Fibroblast of skin of back (primary cell): ENCODE results near the gene ALK.

ENCODE experiments used
- DNase-seq: peaks from one replicate; pipeline ENCODE4 v3.0.0-alpha.2; 2013

ALK gene

DNA sequence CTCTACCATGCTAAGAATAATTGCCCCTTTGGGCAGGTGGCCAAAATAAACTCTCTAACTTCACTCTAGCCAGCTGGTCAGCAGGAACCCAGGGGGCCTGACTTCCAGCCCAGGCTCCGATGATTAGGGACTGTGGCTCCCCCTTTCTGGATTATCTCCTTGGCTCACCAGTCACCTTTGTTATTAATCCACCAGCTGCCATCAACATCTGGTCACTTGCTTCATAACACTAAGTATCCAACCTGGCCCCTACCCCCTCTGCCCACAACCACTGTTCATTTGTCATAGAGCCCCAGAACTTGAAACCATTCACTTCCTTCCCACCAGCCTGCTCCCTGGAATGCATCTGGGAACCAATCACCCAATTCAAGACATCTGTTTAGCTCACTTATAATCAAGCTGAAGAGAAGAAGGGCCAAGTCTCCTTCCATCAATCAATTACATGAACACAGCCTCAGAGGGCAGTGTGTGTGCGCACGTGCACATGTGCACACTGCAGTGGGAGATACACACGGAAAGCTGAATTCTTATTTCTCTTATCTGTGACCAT, 215.1 kb downstream of the ALK start:
- DNase-seq: no peak

DNA sequence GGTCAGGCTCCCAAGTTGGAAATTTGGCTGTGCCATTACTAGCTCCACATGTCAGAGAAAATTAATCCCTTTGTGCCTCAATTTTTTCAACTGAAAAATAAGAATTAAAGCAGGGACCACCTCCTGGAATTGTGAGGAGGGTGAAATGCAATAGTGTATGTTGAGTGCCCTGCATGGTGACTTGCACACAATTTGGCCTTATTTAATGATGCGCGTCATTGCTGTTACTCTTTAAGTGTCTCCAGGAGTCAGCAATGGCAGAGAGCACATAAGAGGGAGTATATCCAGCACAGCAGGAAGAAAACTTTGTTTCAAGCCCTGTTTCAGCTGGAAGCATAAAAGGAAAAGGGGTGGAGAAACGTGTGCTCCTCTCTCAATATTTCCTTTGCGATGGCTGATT, 215.8 kb downstream of the ALK start:
- no peak for DNase-seq

DNA sequence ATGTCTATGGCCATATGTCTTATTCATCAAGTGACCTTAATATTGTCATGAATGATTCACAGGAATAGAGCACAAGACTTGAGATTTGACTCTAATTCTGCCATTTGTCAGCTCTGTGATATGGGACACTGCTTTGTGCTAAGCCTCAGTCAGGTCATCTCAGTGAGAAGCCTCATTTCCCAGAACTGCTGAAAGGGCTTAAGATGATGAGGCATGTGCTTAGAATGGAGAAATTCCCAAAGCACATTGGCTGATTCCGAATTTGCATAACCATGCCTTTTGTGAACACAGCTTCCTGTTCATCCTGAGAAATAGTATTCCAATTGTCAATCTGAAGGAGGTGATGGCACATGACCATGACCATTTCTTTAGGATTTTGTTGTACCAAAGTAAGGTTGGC, 218.1 kb downstream of the ALK start:
- DNase-seq: no peak

DNA sequence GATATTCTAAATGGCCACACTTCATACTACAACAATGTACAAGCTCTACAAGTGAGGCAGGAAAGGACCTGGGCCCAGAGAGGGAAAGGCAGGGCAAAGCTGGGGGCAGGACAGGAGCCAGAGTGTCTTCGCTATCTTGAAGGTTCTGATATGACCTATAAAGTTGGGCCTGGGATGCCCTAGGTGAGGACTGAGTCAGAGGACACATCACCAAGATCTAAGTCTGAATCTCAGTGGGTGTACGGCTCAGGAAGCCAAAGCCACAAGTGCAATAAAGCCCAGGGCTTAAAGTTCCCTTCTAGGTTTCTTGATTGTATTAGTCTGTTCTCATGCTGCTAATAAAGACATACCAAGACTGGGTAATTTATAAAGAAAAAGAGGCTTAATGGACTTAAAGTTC, 219.1 kb downstream of the ALK start:
- DNase-seq: no peak

DNA sequence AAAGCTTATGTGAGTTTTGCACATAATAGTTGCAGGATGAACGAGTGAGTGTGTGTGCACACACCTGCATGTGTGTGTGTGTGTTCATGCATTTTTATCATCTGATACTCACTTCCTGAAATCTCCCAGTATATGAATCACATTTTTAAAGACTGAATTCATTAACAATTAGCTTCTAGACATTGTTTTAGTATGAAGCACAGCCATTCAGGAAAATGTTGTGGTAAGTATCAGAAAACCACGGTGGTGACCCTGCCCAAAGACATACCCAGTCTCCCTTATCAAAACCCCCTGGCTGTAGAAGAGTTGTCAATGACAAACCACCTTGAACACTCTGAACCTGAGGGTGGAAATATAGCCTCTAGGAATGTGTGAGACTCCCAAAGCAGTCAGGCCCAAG, 220.8 kb downstream of the ALK start:
- peak; percentile 70 for DNase-seq

DNA sequence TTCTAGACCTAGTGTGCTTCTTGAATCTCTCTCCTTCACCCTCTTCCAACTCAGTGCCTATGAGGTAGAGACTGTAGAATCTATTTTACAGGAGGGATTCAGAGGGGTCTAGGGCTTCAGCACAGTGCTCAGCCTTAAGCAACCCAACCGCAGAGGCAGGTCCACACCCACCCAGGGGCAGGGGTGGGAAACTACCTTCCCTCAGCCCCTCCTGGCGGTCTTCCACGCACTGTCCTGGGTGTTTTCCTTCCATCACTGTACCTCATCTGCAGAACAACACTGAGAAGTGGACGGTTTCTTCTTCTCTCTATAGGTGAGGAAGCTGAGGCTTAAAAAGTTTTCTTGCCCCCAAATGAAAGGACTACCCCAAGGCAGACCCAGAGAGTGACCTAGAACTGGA, 222.3 kb downstream of the ALK start:
- DNase-seq: no peak

DNA sequence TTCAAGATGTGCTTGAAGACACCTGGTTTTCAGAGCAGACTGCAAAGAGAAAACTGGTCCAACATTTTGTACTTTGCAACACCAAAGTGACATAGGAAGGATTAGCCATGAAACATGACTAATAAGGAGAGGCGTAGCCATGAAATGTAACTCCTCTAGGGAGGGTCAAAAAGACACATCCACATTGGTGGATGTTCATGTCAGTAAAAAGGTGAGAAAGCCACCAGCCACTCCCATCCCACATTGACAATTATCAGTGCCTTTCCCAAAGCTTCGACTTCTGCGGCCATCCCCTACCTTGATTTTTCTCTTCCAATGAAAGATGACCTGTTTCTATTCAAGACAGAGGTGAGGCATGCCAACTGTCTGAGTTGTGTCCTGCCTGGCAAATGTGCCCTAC, 223.2 kb downstream of the ALK start:
- no peak for DNase-seq

DNA sequence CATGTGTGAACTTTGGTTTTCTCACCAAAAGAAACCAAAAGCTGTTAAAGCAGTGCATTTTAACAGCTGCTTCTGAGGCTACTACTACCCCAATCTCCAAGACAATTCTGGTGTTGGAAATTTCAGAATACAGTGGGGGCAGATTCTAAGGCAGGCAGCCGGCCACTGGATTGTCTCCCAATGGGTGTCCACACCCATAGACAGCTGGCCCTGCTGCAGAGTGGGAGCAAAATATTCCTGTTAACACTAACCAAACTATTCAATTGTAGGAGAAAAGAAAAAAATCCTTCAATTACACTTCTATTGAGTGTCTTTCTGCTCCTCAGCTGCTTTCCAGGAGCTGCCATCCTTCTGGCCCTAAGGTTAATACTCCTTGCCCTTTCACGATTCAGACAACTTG, 223.7 kb downstream of the ALK start:
- no peak for DNase-seq

DNA sequence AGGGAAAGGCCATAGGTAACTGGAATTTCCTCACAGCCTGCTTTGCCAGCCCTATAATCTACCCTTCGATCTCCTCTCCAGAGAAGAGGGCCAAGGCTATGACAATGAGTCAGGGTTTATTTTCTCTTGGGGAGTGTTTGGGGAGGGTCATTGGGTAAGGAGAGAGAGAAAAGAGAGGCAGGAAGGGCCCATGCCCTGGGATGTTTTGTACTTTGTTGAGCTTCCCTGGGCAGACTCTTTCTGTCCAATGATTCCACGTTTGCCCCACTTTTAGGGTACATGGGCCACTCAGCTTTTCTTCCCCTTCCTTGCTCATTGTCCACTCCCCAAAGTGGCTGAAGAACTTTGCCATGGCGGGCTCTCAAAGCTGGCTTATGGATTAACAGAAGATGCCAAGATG, 224.2 kb downstream of the ALK start:
- no peak for DNase-seq

DNA sequence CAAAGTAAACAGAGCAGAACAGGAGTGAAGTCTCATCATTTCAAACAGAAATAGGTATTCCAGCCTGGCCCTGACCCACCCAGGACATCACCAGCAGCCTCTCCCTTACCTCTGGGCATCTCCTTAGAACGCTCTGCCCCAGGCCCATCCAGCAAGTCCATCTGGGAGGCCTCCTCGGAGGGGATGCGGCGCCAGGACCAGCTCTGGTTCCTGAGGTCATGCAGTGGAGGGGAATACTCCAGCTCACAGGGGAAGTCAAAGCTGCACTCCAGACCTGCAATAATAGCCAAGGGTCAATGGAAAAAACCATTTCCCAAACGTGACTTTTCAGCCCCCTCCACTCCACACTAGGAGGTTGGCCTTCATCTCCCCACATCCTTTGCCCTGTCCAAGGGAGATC, 226.6 kb downstream of the ALK start:
- no peak for DNase-seq

DNA sequence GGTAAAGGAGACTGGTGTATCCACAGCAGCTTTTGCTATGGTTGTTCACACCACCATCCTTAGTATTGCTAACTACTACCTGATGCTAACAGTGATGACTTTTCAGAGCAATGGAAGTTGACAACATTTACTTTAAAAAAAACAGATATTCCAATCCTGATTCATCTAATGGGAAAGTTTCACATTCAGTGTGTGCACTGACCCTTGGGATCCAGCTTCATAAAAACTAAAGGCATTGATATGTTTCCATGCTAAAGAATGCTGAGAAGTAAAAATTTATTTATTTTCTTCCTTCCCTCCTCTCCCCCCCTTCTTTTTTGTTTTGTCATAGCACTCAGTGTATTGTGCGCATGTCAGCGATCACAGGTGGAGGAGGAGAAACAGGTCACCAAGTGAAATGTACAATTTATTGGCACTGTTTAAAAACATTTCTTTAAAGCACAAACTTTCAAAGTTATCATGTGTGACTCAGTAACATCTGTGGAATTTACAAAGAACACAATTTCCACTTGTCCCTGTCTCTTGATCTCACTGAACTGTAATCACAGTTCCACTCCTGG, 229.9 kb downstream of the ALK start:
- no peak for DNase-seq

DNA sequence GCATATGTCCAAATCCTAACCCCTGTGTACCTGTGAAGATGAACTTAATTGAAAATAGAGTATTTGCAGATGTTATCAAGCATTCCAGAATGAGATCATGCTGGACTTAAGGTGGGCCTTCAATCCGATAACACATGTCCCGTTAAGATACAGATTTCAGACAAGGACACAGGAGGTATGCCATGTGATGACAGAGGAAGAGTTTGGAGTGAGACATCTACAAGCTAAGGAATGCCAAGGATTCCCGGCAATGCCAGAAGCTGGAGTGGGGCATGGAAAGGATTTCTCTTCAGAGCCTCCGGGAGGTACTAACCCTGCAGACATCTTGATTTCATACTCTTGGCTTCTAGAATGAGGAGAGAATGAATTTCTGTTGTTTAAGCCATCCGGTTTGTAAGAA, 231.7 kb downstream of the ALK start:
- no peak for DNase-seq

DNA sequence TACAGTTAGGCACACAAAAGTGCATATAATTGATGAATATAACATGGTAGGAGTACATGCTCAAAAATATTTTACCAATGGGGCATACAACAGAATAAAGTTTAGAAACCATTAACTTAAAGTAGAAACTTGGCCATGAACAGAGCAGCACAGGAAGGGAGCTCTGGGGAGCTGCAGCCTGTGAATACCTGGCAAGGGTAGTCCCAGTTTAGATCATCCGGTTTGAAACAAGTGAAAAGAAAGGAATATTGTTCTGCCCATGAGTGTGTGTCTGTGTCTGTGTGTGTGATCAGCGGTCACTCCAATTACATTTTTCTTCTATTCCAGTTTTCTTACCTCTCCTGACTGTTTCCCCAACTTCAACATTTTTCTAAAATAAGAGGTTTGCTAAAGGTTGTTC, 233.0 kb downstream of the ALK start:
- DNase-seq: no peak

DNA sequence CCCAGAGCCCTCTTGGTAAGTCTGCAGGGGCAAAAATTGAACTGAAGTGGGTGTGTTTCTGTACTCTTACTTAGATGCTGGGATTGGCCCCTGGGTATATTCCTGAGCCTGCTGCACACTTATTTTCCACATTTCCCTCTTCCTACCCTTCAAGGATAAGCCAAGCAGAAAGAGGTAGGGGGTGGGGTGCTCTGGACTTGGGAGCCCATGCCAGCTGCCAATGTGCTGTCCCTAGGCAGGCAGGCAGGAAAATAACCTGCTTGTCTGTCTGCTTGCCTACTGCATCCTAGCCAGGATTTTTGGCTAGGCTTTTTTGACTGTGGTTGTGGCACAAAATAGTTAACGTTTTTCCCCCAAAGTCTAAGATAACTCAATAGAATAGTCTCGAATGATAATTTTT, 234.3 kb downstream of the ALK start:
- no peak for DNase-seq

DNA sequence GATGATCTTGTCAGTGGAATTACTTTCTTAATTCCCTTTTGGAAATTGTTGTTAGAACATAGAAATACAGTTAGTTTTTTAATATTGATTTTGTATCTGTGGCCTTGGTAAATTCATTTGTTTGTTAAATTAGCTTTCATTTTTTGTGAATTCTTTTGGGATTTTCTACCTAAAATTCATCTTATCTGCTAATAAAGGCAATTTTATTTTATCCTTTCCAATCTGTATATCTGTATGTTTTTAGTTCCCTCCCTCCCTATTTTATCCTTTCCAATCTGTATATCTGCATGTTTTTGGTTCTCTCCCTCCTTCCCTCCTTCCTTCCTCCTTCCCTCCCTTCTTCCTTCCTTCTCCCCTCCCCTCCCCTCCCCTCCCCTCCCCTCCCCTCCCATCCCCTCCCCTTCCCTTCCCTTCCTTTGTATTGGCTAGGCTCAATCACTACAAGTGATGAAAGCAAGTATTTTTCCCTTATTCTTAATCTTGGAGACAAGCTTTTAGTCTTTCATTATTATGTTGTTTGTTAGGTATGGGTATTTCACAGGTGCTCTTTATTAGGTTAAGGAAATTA, 244.4 kb downstream of the ALK start:
- DNase-seq: no peak

DNA sequence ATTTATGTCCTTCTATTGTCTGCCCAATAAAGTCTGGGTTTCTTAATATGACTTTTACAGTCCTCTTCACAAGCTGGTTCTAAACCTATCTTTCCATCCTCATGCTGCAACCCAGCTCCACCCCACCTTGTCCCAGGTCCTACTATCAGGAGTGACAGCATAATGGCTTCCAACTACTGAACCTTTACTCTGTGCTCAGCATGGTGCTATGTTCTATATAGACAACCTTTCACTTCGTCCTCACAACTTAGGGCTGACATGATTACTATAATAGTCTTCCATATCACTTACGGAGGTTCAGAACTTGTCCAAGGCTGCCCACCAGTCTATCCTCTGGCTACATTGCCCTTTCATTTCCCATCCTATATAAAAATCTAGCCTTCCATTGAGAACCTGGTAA, 256.8 kb downstream of the ALK start:
- no peak for DNase-seq

DNA sequence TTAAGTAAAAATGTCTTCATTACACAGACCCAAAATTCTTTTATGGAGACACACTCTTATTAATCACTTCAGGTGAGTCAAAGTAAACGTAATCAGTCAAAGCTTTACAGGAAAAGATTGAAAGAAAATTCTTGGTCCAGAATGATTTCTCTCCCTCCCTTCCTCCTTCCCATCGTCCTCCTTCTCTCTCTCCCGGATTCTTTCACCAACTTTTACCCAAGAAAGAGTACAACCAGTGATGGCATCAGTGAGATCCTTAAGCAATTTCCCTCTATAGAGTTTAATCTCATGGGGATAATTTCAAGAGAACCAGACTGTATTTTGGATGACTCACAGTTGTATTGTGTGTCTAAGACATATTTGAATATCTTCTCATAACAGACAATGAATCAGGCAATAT, 258.1 kb downstream of the ALK start:
- peak; percentile 98 for DNase-seq

DNA sequence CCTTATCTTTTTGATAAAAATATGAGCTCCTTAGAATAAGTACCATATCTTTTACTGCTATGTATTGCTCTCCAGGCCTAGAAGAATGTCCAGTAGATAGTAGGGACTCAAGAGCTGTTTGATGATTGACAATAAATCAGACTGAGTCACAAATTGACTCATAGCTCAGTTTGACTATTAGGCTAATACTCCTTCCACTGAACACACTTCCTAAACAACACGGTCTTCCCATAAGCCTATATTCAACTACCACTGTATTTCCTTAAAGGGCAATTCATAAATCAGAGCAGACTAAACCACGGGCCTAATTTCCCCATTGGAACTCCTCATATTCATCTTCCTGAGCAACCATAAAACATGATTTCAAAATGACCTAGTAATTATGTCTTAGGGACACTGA, 258.5 kb downstream of the ALK start:
- DNase-seq: peak; percentile 64

DNA sequence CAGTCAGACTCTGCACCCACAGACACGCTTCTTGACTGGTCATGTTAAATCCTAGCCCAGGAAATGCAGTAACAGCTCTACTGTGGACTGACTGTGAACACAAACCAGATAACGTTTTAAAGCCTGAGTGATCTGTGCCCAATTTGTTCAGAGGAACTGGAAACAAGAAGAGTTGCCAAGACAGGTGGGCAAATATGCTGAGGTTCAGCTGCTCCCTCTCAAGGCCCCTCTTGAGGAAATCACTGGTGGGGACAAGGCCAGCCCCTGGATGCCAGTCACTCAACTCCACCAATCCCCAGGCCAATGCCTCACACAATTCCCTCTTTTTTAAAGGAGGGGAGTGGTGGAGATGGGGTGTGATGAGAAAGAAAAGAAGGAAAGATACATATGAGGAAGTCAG, 261.2 kb downstream of the ALK start:
- no peak for DNase-seq

DNA sequence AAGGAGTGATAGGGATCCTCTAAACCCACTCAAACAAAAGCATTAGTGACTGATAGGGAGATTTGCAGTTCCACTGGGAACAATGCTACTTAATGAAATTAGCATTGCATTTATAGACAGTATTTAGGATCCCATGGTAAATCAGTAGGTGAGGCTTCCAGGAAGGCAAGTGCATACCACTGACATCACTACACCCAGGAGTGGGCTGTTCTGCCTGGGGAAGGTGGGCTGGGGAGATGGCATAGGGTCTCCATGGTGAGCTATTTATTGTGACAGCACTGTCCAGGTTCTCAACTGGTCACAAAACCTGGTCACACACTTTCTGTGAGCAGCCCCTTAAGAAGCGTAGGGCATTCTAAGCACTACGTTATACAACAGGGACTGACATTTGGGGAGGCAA, 262.2 kb downstream of the ALK start:
- DNase-seq: no peak

DNA sequence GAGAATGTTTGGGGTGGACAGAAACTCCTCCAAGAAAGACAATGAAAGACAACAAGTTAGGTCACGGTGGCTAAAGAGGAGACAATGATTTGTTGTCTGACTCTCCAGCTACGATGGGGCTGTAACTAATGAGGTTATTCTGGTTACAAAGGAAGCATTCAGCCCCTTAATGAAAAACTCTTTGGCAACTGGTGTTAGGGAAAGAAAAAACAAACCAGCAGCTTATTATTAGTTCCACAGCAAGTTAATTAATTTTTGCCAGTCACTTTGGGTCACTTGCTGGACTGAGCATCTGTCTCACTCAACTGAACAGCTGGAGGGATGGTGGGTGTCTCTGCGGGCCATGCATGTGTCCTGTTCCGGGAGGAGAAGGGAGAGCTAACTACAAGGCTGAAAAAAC, 263.7 kb downstream of the ALK start:
- no peak for DNase-seq

DNA sequence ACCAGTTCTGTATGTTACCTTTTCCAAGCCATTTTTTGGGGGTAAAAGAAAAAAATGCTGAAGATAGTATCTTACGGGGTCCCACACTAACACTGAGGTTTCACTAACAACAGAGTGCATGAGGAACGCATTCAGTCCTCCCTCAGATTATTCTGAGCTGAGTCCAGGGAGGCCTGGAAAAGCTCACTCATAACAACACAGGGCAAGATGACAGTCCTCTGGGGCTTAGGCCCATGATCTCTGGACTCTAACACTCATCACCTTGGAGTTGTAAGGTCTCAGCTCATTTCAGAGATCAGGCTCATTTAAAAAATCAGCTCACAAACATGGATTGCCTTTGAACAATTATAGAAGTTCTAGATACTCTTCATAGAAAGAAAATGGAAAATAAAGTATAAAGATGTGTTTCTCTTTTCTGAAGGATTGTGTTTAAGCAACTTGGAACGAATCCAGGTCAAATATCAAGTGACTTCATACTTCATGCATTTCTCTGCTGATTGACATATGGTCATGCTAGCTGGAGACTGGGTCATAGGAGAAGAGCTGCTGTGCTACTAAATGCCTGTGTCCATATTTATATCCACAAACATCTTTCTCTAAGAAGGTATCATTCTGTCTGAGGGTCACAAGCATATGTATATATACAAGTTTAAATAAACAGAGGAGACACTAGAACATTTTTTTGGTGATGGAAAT, 265.8 kb downstream of the ALK start:
- DNase-seq: peak; percentile 44

DNA sequence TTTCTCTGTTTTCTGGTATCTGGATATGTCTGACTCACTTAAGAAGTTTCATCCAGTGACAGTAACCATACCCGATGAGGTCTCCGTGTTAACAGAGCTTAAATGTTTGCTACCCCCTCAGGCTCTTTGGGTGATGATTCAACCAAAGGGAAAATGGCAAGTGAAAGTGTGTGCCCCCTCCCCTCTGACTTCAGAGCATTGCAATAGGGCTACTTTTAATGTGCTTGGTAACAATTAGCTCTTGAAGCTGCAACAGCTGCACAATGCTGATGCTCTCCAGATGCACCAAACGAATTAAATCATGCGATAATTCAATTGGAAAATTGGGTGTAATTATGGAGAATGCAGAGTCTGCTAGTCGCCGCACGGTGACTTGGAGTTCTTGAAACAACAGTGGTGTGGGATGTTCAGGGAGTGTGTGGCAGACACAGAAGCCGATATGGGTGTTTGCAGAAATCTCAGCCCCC, 270.7 kb downstream of the ALK start:
- DNase-seq: peak; percentile 21

DNA sequence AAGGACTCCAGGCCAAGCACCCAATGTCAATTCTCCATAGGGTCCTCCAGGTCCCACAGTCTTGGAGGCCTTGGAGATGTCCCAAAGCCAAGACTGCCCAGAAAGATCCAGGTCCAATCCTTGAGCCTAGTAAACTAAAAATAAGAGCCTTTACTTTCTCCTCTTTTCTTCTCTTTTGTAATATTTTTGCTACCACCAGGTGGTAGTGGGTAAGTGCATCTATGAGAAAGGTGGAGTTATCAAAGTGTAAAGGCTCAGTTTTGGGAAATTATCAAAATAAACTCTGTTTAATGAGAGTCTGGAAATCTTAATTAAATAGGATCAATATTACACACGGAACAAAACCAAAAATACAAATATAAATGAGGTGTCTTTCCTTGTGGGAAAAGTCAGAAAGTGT, 276.4 kb downstream of the ALK start:
- DNase-seq: no peak
